GM20431 (cell line): ENCODE data around the gene ARMC9.
"Not testable (repeated sequence)": the region's sequence is repeated elsewhere in the genome, so short reads cannot be mapped to it uniquely, and the experiment has no call there.

ENCODE experiments used
- in situ Hi-C: fragments of 300-500 bp; cut with MseI, MboI; formaldehyde crosslinking; loops from one replicate; pipeline ENCODE4 v1.15.0; 2020; ENCODE audit warnings: low sequenced_read_pairs; ENCODE audit not compliant: unreplicated experiment

ARMC9 gene

GRCh38 chr2:231235217-231235616 lies 36.8 kb downstream of the ARMC9 start:
- in situ Hi-C loops: loop anchor here (25.0 kb wide), 1 partner anchor 177 kb away; no protein-coding TSS in a partner anchor

DNA sequence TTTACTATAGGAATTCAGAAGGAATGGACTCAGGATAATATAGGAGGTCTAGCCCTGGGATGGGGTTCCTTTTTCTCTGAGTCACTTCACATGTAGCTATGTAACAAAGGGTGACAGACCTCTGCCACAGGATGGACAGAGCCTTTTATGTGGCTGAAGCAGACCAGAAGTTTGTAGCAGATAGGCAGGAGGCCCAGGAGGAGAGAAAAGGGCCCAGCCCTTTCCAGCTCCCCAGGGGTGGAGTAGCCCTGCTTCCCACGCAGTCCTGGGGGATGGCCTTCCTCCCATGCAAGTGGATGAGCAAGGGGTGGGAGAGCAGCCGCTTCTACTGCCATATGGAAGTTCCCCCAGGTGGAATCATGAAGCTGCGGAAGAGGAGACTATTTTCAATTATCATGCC lies 40.3 kb downstream of the ARMC9 start:
- in situ Hi-C loops: loop anchor here (25.0 kb wide), 1 partner anchor 174 kb away; no protein-coding TSS in a partner anchor

- in situ Hi-C loops: loop anchor here (25.0 kb wide), 1 partner anchor 173 kb away; no protein-coding TSS in a partner anchor
Measured at GRCh38 chr2:231239751-231240150, 41.3 kb downstream of the ARMC9 start.

DNA sequence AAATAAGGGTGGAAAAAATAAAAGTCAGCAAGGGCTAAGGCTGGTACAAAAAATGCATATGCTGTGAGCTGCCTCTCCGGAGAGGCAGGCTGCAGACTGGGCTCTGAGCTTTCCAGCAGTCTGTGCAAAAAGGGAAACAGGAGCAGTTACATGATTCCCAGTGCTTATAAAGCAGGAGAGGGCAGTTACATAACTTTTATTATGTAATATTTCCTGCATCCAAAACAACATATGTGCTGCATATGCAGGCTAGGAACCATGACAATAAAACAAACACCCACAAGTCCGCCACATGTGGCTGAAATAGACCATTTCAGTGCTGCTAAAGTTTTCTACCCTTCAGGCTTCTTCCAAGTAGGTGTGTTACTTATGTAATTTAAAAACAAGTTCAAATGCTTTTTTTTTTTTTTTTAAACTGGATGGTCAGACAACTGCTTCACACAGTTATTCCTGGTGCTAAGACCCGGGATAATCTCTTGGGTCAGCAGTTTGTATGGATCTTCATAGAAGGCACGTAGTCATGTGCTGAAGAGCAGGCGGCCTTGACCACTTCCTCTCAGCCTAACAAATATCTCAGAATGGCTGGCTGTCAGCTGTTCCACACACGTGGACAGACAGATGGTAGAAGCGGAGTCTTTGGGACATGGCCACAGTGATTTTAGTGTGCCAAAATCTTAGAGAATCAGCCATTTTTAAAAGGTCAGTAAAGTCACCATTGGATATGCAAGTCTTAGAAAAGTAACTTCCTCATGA lies 43.5 kb downstream of the ARMC9 start:
- in situ Hi-C loops: loop anchor here (25.0 kb wide), 1 partner anchor 170 kb away; no protein-coding TSS in a partner anchor

GRCh38 chr2:231243866-231244265 lies 45.4 kb downstream of the ARMC9 start:
- in situ Hi-C loops: loop anchor here (25.0 kb wide), 1 partner anchor 168 kb away; no protein-coding TSS in a partner anchor

DNA sequence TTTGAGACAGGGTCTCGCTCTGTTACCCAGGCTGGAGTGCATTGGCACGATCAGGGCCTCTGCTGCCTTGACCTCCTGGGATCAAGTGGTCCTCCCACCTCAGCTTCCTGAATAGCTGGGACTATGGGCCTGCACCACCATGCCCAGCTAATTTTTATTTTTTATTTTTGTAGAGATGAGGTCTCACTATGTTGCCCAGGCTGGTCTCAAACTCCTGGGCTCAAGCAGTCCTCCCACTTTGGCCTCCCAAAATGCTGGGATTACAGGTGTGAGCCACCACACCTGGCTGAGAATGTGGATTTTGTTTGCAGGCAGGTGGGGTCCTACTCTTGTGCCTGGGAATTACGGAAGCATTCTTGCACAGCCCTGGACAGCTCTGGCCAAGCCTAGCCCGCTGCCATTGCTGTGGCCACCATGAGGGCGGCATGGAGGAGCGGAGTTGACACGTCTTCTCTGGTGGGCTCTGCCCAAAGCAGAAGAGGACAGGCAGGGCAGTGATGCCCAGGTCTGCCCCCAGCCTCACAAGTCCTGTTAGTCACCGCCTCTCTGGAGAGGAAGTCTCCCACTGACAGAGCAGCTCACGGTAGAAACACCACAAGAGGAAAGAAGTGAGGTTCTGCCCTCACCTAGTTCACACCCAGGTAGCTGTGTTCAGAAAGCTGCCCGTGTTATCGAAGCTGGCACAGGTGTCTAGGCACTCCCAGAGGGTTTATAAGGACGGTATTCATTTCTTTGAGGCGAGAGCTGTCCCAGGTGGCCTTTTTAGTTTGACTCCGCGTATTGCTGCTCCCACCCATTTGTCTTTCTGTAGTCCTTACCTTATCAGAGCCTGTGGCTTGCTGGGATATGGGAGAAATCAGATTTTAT lies 46.2 kb downstream of the ARMC9 start:
- in situ Hi-C loops: loop anchor here (25.0 kb wide), 1 partner anchor 168 kb away; no protein-coding TSS in a partner anchor

- in situ Hi-C loops: loop anchor here (25.0 kb wide), 1 partner anchor 167 kb away; no protein-coding TSS in a partner anchor
Measured at GRCh38 chr2:231245249-231246094, 47.0 kb downstream of the ARMC9 start.

DNA sequence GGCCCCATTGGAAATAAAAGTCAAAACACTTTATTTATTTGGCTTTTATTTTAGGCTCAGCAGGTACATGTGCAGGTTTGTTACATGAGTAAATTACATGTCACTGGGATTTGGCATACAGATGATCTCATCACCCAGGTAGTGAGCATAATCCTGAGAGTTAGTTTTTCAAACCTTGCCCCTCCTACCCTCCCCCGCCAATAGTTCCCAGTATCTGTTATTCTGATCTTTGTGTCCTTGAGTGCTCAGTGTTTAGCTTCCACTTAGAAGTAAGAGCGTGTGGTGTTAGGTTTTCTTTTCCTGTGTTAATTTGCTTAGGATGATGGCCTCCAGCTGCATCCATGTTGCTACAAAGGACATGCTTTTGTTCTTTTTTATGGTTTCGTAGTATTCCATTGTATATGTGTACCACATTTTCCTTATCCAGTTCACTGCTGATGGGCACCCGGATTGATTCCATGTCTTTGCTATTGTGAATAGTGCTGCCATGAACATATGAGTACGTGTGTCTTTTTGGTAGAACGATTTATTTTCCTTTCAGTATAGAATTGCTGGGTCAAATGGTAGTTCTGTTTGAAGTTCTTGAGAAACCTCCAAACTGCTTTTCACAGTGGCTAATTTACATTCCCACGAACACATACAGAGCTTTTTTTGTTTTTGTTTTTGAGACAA lies 47.9 kb downstream of the ARMC9 start:
- in situ Hi-C loops: loop anchor here (25.0 kb wide), 1 partner anchor 166 kb away; no protein-coding TSS in a partner anchor

- in situ Hi-C loops: no loop called here
Measured at GRCh38 chr2:231250146-231250545, 51.7 kb downstream of the ARMC9 start.

DNA sequence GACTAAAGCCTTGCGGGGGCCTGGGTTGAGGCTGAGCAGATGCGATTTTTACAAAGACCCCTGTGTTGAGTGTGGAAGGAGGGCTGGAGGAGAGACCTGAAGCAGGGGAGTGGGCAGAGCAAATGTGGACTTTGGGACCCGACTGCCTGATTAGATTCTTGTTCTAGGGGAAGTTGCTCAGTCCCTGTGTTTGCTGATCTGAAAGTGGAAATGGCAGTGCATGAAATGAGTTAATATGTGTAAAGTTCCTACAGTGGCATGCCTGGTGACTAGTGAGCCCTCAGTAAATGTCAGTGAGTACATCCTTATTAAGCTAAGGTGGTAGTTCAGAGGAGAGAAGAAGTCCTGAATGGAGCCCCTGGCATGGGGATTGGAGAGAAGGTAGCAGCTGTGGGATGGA lies 52.3 kb downstream of the ARMC9 start:
- in situ Hi-C loops: no loop called here

DNA sequence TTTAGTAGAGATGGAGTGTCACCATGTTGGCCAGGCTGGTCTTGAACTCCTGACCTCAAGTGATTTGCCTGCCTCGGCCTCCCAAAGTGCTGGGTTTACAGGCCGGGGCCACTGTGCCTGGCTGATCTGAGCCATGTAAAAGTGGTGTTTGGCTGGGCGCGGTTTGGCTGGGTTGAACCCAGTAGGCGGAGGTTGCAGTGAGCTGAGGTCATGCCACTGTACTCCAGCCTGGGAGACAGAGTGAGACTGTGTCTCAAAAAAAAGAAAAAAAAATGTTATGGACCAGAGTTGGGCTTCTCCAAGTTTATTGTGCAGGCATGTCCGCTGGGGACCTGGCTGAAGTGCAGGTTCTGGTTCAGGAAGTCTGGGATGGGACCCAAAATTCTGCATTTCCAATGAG lies 54.9 kb downstream of the ARMC9 start:
- in situ Hi-C loops: not testable (repeated sequence)

DNA sequence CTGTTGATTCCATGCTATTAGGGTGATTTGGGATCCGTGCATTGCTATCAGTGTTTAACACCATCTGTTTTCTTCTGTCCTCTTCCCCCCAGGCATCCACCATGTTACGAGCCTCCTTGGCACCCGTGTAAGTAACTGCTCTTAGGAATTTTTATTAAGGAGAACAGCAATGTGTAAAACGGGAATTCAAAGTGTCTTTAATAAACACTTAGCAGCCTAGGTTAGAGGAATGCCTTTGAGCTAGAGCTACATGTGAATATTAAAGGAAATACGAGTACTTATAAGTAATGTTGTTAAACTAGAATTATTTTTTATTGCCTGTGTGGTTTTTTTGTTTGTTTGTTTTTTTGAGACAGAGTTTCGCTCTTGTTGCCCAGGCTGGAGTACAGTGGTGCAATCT lies 58.1 kb downstream of the ARMC9 start:
- in situ Hi-C loops: no loop called here

DNA sequence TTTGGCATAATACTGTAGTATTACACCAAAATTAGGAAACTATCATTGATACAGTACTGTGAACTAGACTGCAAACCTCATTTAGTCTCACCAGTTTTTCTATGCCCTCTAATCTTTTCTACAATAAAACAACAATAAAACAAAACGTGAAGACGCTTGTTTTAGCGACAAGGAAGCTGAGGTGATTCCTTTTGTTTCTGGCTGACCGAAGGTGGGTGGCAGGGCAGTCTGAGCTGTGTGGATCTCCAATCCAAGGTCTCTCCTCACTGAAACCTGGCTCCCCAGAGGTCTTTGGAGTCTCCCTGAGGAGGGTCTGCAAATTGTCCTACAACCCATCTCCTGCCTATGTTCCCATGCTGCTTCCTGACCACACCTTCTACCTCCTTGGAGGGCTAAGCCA lies 59.3 kb downstream of the ARMC9 start:
- in situ Hi-C loops: no loop called here

GRCh38 chr2:231258701-231259100 lies 60.3 kb downstream of the ARMC9 start:
- in situ Hi-C loops: no loop called here

DNA sequence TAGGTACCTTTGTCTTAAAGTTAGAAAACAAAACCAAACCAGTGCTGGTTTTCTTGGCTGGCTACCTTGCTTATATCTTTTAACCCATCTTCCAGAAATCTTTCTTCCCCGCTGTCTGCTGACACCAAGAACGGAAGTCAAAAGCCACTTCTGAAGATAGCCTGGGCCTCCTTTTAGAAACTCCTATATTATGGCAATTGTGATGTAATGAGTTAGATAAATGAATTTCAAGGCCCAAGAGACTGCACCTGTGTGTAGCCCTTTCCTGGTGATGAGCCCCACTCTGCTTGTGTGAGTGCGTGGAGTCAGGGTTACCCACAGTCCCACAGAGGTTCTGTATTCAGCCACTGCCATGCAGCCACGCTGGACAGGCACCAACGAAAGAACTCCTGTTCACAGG lies 60.7 kb downstream of the ARMC9 start:
- in situ Hi-C loops: no loop called here

DNA sequence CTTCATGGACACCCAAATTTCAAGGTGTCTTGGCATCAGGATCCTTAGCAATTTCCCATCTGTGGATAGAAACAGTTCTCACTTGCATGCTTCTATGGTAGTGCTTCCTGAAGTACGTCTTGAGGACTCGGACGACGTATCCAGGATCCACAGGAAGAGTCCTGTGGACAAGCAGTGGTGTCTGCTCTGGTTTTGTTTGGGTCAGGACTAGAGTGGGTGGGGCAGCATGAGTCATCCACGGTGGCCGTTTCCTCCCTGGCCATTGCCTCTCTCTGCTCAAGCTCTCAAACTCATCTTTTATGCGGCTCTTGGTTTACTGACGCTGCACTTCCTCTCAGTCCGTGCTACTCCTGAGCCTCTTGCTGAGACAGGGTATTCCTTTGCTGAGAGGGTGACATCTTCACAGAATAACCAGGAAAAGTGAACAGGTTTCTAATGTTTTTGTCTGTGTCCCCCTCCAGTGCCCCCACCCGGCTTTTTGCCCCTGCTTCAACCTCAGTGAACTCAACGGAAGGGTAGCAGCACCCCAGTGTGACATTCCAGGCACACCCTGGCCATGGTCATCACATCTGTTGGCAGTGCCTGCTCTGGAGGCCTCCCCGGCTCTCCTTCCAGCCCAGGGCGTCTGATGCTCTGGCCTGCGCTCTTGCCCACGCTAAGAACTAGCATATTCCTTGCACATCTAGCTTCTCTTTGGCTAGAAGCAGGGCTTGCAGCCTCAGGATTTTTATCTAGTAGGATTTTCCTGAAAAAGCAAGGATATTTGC lies 62.2 kb downstream of the ARMC9 start:
- in situ Hi-C loops: no loop called here

- in situ Hi-C loops: no loop called here
Measured at GRCh38 chr2:231263118-231263831, 64.8 kb downstream of the ARMC9 start.
